Lung (tissue), 12 donors: Measurements from ENCODE around the gene MCF2L2. TPM values are rescaled to one million over a fixed set of nuclear protein-coding genes. Genes with fewer than 3 reads are reported as not detected.

ENCODE experiments used
- ATAC-seq: fragments of 200-7000 bp; cut with Tn5 transposase; one replicate; pipeline ENCODE4 v1.9.1; 2020; ENCODE audit warnings: moderate number of reproducible peaks; ENCODE audit not compliant: insufficient read depth, low FRiP score
- DNase-seq, 3 donors: peaks; one replicate each; pipeline ENCODE4 v3.0.0-alpha.2; 2013 to 2017
- H3K27ac ChIP-seq, 2 donors: one replicate each; pipeline ENCODE4 v1.5.1; 2013; ENCODE audit warnings: mild to moderate bottlenecking in 2 of 2, moderate library complexity in 2 of 2, control low read depth in 1 of 2, inconsistent platforms in 1 of 2, low read depth in 1 of 2, low read length in 1 of 2
- H3K27me3 ChIP-seq, 3 donors: one replicate each; pipeline ENCODE4 v1.5.1; 2013; ENCODE audit warnings: low read length in 2 of 3; ENCODE audit not compliant: control insufficient read depth in 3 of 3, insufficient read depth in 3 of 3
- H3K36me3 ChIP-seq, 4 donors: one replicate each; pipeline ENCODE4 v1.5.1; 2013; ENCODE audit warnings: low read length in 4 of 4, mild to moderate bottlenecking in 1 of 4, moderate library complexity in 1 of 4; ENCODE audit not compliant: control insufficient read depth in 4 of 4, insufficient read depth in 4 of 4
- H3K4me1 ChIP-seq, 5 donors: one replicate each; pipeline ENCODE4 v1.5.1; 2013; ENCODE audit warnings: low read length in 5 of 5, mild to moderate bottlenecking in 2 of 5, moderate library complexity in 1 of 5; ENCODE audit not compliant: control insufficient read depth in 5 of 5, insufficient read depth in 5 of 5
- H3K4me3 ChIP-seq: one replicate; pipeline ENCODE4 v1.5.1; 2013; ENCODE audit warnings: mild to moderate bottlenecking, control low read depth, moderate library complexity
- H3K9ac ChIP-seq, 2 donors: one replicate each; pipeline ENCODE4 v1.5.1; 2013; ENCODE audit warnings: low read length in 2 of 2, control low read depth in 1 of 2; ENCODE audit not compliant: insufficient read depth in 1 of 2
- H3K9me3 ChIP-seq, 4 donors: one replicate each; pipeline ENCODE4 v1.5.1; 2013; ENCODE audit warnings: low read length in 3 of 4, mild to moderate bottlenecking in 1 of 4, moderate library complexity in 1 of 4; ENCODE audit not compliant: control insufficient read depth in 4 of 4, insufficient read depth in 3 of 4
- WGBS, 2 donors: extraction: QIAGEN DNeasy Blood & Tissue Kit; methylation state at CpG; one replicate each; pipeline ENCODE4 v1.1.7; 2013; 5-methylcytosine and 5-hydroxymethylcytosine counted together
- polyA plus RNA-seq, 2 donors: library from polyadenylated mRNA; stranded (reverse); fragments of 200-250 nt; gene quantifications; one replicate each; pipeline ENCODE4 v1.2.1, GENCODE V29; 2013
- total RNA-seq, 2 donors: library from RNA; depleted of rRNA in 1 of 2; stranded (reverse); fragments of >200 nt in 1 of 2; gene quantifications; one replicate each; pipeline ENCODE4 v1.2.1, GENCODE V29; 2014 to 2021
- TF ChIP-seq, protein P1 (sequence below): IDR thresholded peaks from 2 replicates; pipeline ENCODE4 v1.5.1; 2012; ENCODE audit warnings: mild to moderate bottlenecking; ENCODE audit errors: control extremely low read depth, extremely low read depth
- donor health status: control.
- donor health status: control.
- donor health status: Bipolar disorder and iron deficiency.
- donor health status: healthy.
- donor health status: DM: yes; HTN: yes; CAD: no.

The MCF2L2 gene
- total and polyA plus RNA-seq, 4 donors = 0.26 to 1.7 (median 1.0) TPM

DNA sequence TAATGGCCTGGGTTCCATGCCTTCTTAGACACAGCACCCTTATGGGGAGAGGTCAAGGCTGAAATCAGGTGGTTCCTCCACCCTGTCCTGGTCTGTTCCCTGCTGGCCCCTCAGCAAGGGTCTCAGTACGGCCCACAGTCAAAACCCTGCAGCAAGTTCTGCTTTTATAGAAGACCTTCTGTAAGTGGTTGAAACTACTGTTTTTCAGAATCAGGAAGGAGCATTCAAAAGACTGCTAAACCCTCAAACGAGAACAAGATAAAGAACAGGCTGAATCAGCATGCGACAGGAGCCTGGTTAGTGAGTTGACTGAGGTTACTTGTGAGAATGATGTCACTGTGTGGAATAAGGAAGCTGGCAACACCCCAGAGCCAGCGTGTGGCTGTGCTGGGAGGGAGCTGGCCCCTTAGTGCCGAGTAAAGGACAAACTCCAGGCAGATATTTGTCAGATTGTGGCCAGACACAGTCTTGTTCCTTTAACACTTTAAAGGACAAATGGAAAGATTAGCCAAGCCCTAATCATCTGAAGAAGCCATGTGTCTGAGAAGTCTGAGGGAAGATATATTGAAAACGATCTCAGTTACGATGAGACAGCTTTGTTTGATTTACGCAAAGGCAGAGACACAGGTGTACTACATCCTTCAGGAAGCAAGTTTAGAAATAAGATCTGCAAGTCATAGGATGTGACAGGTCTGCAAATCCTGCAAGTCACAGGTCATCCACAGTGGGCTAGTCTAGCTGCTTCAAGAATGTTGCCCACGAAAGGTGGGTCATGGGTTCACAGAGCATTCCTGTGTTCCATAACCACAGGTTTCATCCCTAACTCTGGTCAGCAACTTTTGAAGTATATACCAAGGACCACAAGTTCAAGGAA, 121.4 kb downstream of the MCF2L2 start:
- no peak overlapping the region for H3K4me3 ChIP-seq
- no peaks in the 10 kb centered on the region for H3K9me3 ChIP-seq
- H3K9ac ChIP-seq = no peak overlapping the region
- ATAC-seq = peak; percentile 85
- TF ChIP-seq, protein P1, sequence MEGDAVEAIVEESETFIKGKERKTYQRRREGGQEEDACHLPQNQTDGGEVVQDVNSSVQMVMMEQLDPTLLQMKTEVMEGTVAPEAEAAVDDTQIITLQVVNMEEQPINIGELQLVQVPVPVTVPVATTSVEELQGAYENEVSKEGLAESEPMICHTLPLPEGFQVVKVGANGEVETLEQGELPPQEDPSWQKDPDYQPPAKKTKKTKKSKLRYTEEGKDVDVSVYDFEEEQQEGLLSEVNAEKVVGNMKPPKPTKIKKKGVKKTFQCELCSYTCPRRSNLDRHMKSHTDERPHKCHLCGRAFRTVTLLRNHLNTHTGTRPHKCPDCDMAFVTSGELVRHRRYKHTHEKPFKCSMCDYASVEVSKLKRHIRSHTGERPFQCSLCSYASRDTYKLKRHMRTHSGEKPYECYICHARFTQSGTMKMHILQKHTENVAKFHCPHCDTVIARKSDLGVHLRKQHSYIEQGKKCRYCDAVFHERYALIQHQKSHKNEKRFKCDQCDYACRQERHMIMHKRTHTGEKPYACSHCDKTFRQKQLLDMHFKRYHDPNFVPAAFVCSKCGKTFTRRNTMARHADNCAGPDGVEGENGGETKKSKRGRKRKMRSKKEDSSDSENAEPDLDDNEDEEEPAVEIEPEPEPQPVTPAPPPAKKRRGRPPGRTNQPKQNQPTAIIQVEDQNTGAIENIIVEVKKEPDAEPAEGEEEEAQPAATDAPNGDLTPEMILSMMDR = no peak
- 25 to 44% methylated on average over 9 of the region's 9 CpGs for WGBS, 2 donors
- H3K27ac ChIP-seq = peak overlapping the region in 1 of 2 donors; percentile 82
- DNase-seq = peak; percentile 60 to 80 (median 62)
- H3K4me1 ChIP-seq = peaks cover 0 to 6% (median 3%) of the 10 kb centered on the region in 5 donors
- H3K36me3 ChIP-seq = no peaks in the 10 kb centered on the region
- no peaks in the 10 kb centered on the region for H3K27me3 ChIP-seq

DNA sequence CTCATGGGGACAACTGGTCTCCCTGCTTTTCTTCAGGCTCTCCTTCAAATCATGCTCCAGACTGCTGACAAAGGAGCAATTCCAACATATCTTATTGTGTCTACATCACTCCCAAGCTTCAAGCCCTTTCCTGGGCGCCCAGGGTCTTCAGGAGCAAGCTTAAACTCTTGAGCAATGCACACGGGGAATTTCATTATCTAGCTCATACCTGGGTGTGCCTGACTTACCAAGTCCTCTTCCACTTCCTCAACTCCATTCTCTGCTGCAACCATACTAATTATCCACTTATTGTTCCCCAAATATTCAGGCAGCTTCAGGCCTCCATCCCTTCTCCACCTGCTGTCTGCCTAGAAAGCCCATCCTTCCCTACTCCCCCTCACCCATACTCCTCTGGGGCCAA, 124.7 kb downstream of the MCF2L2 start:
- no peak for DNase-seq
- Histone ChIP-seq H3K9me3 (no peaks in the 10 kb centered on the region), H3K4me1 (peaks cover 0 to 6% (median 0%) of the 10 kb centered on the region in 5 donors), H3K4me3 (no peak overlapping the region), H3K9ac (no peak overlapping the region), H3K36me3 (no peaks in the 10 kb centered on the region), H3K27me3 (no peaks in the 10 kb centered on the region), H3K27ac (no peak overlapping the region)
- TF ChIP-seq, protein P1 = no peak
- no peak for ATAC-seq
- 43 to 65% methylated on average over 2 of the region's 2 CpGs for WGBS, 2 donors

DNA sequence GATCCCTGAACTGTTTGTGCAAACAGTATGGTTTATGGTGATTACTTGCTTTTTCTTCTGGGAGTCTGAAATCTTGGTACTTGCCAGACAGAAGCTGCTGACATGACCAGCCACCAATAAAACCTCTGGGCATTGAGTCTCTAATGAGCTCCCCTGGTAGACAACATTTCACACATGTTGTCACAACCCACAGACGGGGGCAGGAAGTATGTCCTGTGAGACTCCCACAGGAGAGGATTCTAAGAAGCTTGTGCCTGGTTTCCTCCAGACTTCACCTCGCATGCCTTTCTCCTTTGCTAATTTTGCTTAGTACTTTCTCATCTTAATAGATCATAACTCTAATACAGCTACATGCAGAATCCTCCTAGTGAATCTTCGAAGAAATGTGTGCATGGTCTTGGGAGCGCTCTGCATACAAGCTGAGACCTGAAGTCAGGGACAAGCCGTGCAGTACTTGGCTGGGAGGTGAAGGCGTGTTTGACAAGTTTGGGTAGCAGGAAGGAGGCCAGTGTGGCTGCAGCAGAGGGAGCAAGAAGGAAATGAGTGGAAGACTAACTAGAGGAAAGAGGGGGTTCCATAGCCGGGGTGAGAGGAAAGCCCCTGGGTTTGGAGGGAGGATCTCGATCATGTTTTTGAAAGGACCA, 126.4 kb downstream of the MCF2L2 start:
- WGBS, 2 donors = 44 to 57% methylated on average over 8 of the region's 8 CpGs
- no peak overlapping the region for H3K27ac ChIP-seq
- H3K4me1 ChIP-seq = peaks cover 0 to 6% (median 0%) of the 10 kb centered on the region in 5 donors
- H3K9me3 ChIP-seq = no peaks in the 10 kb centered on the region
- no peak for ATAC-seq
- DNase-seq = peak in 1 of 3 donors; percentile 19
- H3K4me3 ChIP-seq = no peak overlapping the region
- H3K9ac ChIP-seq = no peak overlapping the region
- TF ChIP-seq, protein P1 = no peak
- H3K36me3 ChIP-seq = no peaks in the 10 kb centered on the region
- H3K27me3 ChIP-seq = no peaks in the 10 kb centered on the region
